ENCODE results near the gene KCNMA1. TPM values are rescaled to one million over a fixed set of nuclear protein-coding genes. Genes with fewer than 3 reads are reported as not detected.

Gene KCNMA1
- polyA plus RNA-seq, 1 donor = 19.6 TPM

- no CpG with 5 or more reads among the region's 6 CpGs for WGBS (ENCODE audit: insufficient coverage, low lambda C conversion rate)
- no peak overlapping the region for H3K27ac ChIP-seq (ENCODE audit: low read length)
- H3K4me3 ChIP-seq (ENCODE audit: low read length) = no peak overlapping the region
- DNase-seq = no peak
- H3K9me3 ChIP-seq (ENCODE audit: control insufficient read depth, low read depth, low read length) = no peaks in the 10 kb centered on the region
- no peaks in the 10 kb centered on the region for H3K36me3 ChIP-seq (ENCODE audit: control insufficient read depth, insufficient read depth, low read length)
- H3K4me1 ChIP-seq (ENCODE audit: control insufficient read depth, insufficient read depth, low read length) = no peaks in the 10 kb centered on the region
- H3K27me3 ChIP-seq (ENCODE audit: control insufficient read depth, insufficient read depth, low read length) = no peaks in the 10 kb centered on the region
Measured at GRCh38 chr10:77080361-77081027, 557.1 kb downstream of the KCNMA1 start.

GRCh38 chr10:77079592-77080300, 557.9 kb downstream of the KCNMA1 start:
- WGBS (ENCODE audit: insufficient coverage, low lambda C conversion rate) = no CpG with 5 or more reads among the region's 3 CpGs
- no peak overlapping the region for H3K4me3 ChIP-seq (ENCODE audit: low read length)
- no peak overlapping the region for H3K27ac ChIP-seq (ENCODE audit: low read length)
- no peaks in the 10 kb centered on the region for H3K9me3 ChIP-seq (ENCODE audit: control insufficient read depth, low read depth, low read length)
- no peaks in the 10 kb centered on the region for H3K27me3 ChIP-seq (ENCODE audit: control insufficient read depth, insufficient read depth, low read length)
- no peaks in the 10 kb centered on the region for H3K36me3 ChIP-seq (ENCODE audit: control insufficient read depth, insufficient read depth, low read length)
- no peaks in the 10 kb centered on the region for H3K4me1 ChIP-seq (ENCODE audit: control insufficient read depth, insufficient read depth, low read length)
- no peak for DNase-seq

- no peak overlapping the region for H3K27ac ChIP-seq (ENCODE audit: low read length)
- no CpG with 5 or more reads among the region's 7 CpGs for WGBS (ENCODE audit: insufficient coverage, low lambda C conversion rate)
- H3K4me3 ChIP-seq (ENCODE audit: low read length) = no peak overlapping the region
- no peaks in the 10 kb centered on the region for H3K9me3 ChIP-seq (ENCODE audit: control insufficient read depth, low read depth, low read length)
- no peaks in the 10 kb centered on the region for H3K4me1 ChIP-seq (ENCODE audit: control insufficient read depth, insufficient read depth, low read length)
- H3K27me3 ChIP-seq (ENCODE audit: control insufficient read depth, insufficient read depth, low read length) = no peaks in the 10 kb centered on the region
- DNase-seq = no peak
- no peaks in the 10 kb centered on the region for H3K36me3 ChIP-seq (ENCODE audit: control insufficient read depth, insufficient read depth, low read length)
Measured at GRCh38 chr10:77077316-77077945, 560.2 kb downstream of the KCNMA1 start.

GRCh38 chr10:77075926-77076325, 561.7 kb downstream of the KCNMA1 start:
- no CpG with 5 or more reads among the region's 2 CpGs for WGBS (ENCODE audit: insufficient coverage, low lambda C conversion rate)
- no peaks in the 10 kb centered on the region for H3K27me3 ChIP-seq (ENCODE audit: control insufficient read depth, insufficient read depth, low read length)

GRCh38 chr10:77074104-77074624, 563.4 kb downstream of the KCNMA1 start:
- Histone ChIP-seq H3K27ac (ENCODE audit: low read length) (no peak overlapping the region), H3K36me3 (ENCODE audit: control insufficient read depth, insufficient read depth, low read length) (no peaks in the 10 kb centered on the region)

More at GRCh38 chr10:77075926-77076325, 561.7 kb downstream of the KCNMA1 start:
- Histone ChIP-seq H3K4me1 (ENCODE audit: control insufficient read depth, insufficient read depth, low read length) (no peaks in the 10 kb centered on the region), H3K4me3 (ENCODE audit: low read length) (no peak overlapping the region), H3K27ac (ENCODE audit: low read length) (no peak overlapping the region), H3K9me3 (ENCODE audit: control insufficient read depth, low read depth, low read length) (no peaks in the 10 kb centered on the region), H3K36me3 (ENCODE audit: control insufficient read depth, insufficient read depth, low read length) (no peaks in the 10 kb centered on the region)
- no peak for DNase-seq

GRCh38 chr10:77073663-77073960, 564.0 kb downstream of the KCNMA1 start:
- H3K4me1 ChIP-seq (ENCODE audit: control insufficient read depth, insufficient read depth, low read length) = no peaks in the 10 kb centered on the region
- no peak overlapping the region for H3K4me3 ChIP-seq (ENCODE audit: low read length)
- no peaks in the 10 kb centered on the region for H3K27me3 ChIP-seq (ENCODE audit: control insufficient read depth, insufficient read depth, low read length)
- DNase-seq = no peak
- no peaks in the 10 kb centered on the region for H3K36me3 ChIP-seq (ENCODE audit: control insufficient read depth, insufficient read depth, low read length)
- no CpG with 5 or more reads among the region's 5 CpGs for WGBS (ENCODE audit: insufficient coverage, low lambda C conversion rate)
- no peak overlapping the region for H3K27ac ChIP-seq (ENCODE audit: low read length)
- no peaks in the 10 kb centered on the region for H3K9me3 ChIP-seq (ENCODE audit: control insufficient read depth, low read depth, low read length)

More at GRCh38 chr10:77074104-77074624, 563.4 kb downstream of the KCNMA1 start:
- Histone ChIP-seq H3K4me3 (ENCODE audit: low read length) (no peak overlapping the region), H3K9me3 (ENCODE audit: control insufficient read depth, low read depth, low read length) (no peaks in the 10 kb centered on the region), H3K27me3 (ENCODE audit: control insufficient read depth, insufficient read depth, low read length) (no peaks in the 10 kb centered on the region), H3K4me1 (ENCODE audit: control insufficient read depth, insufficient read depth, low read length) (no peaks in the 10 kb centered on the region)
- WGBS (ENCODE audit: insufficient coverage, low lambda C conversion rate) = no CpG with 5 or more reads among the region's 2 CpGs
- DNase-seq = no peak

- no peaks in the 10 kb centered on the region for H3K36me3 ChIP-seq (ENCODE audit: control insufficient read depth, insufficient read depth, low read length)
- H3K4me3 ChIP-seq (ENCODE audit: low read length) = no peak overlapping the region
- no peaks in the 10 kb centered on the region for H3K27me3 ChIP-seq (ENCODE audit: control insufficient read depth, insufficient read depth, low read length)
- no peaks in the 10 kb centered on the region for H3K9me3 ChIP-seq (ENCODE audit: control insufficient read depth, low read depth, low read length)
- WGBS (ENCODE audit: insufficient coverage, low lambda C conversion rate) = 83% methylated on average over 2 of the region's 13 CpGs
- no peaks in the 10 kb centered on the region for H3K4me1 ChIP-seq (ENCODE audit: control insufficient read depth, insufficient read depth, low read length)
- no peak overlapping the region for H3K27ac ChIP-seq (ENCODE audit: low read length)
- peak in 1 of 2 donors; percentile 9 for DNase-seq
Measured at GRCh38 chr10:77072836-77073662, 564.6 kb downstream of the KCNMA1 start.

- Histone ChIP-seq H3K36me3 (ENCODE audit: control insufficient read depth, insufficient read depth, low read length) (no peaks in the 10 kb centered on the region), H3K4me3 (ENCODE audit: low read length) (no peak overlapping the region), H3K9me3 (ENCODE audit: control insufficient read depth, low read depth, low read length) (no peaks in the 10 kb centered on the region), H3K27me3 (ENCODE audit: control insufficient read depth, insufficient read depth, low read length) (no peaks in the 10 kb centered on the region), H3K4me1 (ENCODE audit: control insufficient read depth, insufficient read depth, low read length) (no peaks in the 10 kb centered on the region), H3K27ac (ENCODE audit: low read length) (no peak overlapping the region)
- DNase-seq = no peak
- 100% methylated on average over 1 of the region's 10 CpGs for WGBS (ENCODE audit: insufficient coverage, low lambda C conversion rate)
Measured at GRCh38 chr10:77072361-77072835, 565.2 kb downstream of the KCNMA1 start.

- Histone ChIP-seq H3K27ac (ENCODE audit: low read length) (no peak overlapping the region), H3K36me3 (ENCODE audit: control insufficient read depth, insufficient read depth, low read length) (no peaks in the 10 kb centered on the region), H3K27me3 (ENCODE audit: control insufficient read depth, insufficient read depth, low read length) (no peaks in the 10 kb centered on the region), H3K4me1 (ENCODE audit: control insufficient read depth, insufficient read depth, low read length) (no peaks in the 10 kb centered on the region), H3K4me3 (ENCODE audit: low read length) (no peak overlapping the region), H3K9me3 (ENCODE audit: control insufficient read depth, low read depth, low read length) (no peaks in the 10 kb centered on the region)
- WGBS (ENCODE audit: insufficient coverage, low lambda C conversion rate) = no CpG with 5 or more reads among the region's 3 CpGs
- DNase-seq = no peak
Measured at GRCh38 chr10:77071956-77072355, 565.7 kb downstream of the KCNMA1 start.

- Histone ChIP-seq H3K27ac (ENCODE audit: low read length) (no peak overlapping the region), H3K27me3 (ENCODE audit: control insufficient read depth, insufficient read depth, low read length) (peaks cover under 1% of the 10 kb centered on the region), H3K4me1 (ENCODE audit: control insufficient read depth, insufficient read depth, low read length) (no peaks in the 10 kb centered on the region), H3K9me3 (ENCODE audit: control insufficient read depth, low read depth, low read length) (no peaks in the 10 kb centered on the region), H3K4me3 (ENCODE audit: low read length) (no peak overlapping the region), H3K36me3 (ENCODE audit: control insufficient read depth, insufficient read depth, low read length) (no peaks in the 10 kb centered on the region)
- no peak for DNase-seq
- 80% methylated on average over 1 of the region's 4 CpGs for WGBS (ENCODE audit: insufficient coverage, low lambda C conversion rate)
Measured at GRCh38 chr10:77071001-77071511, 566.6 kb downstream of the KCNMA1 start.
